22Rv1 (cell line): ENCODE results near the gene JAGN1.
"Not testable (repeated sequence)": the region's sequence is repeated elsewhere in the genome, so short reads cannot be mapped to it uniquely, and the experiment has no call there.

Source experiments
- ZFX ChIP-seq: fragments of 450-650 bp; IDR thresholded peaks from 2 replicates; pipeline ENCODE4 v1.6.1; 2017; ENCODE audit warnings: antibody characterized with exemption, borderline replicate concordance
- TF ChIP-seq, protein P1 (sequence below): fragments of 450-650 bp; IDR thresholded peaks from 2 replicates; pipeline ENCODE4 v1.5.1; 2017; ENCODE audit warnings: mild to moderate bottlenecking

DNA sequence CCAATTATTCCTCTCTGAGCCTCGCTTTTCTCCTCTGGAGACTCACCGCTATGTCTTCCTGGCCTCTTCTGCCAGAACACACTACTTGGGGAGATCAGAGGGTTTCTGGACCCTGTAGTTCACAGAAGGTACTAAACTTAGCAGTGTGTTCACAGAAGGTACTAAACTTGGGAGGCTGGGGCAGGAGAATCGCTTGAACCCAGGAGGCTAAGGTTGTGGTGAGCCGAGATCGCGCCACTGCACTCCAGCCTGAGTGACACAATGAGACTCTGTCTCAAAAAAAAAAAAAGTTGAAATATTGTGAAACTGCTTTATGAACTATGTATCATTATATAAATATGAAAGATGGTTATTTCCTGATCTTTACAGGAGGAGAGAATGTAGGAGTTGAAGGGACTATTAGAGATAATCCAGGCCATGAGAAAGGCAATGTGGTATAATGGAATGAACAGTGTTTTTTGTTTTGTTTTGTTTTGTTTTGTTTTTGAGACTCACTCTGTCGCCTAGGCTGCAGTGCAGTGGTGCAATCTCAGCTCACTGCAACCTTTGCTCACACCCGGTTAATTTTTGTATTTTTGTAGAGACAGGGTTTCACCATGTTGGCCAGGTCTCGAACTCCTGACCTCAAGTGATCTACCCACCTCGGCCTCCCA, 6.5 kb downstream of the JAGN1 start:
- TF ChIP-seq, protein P1, sequence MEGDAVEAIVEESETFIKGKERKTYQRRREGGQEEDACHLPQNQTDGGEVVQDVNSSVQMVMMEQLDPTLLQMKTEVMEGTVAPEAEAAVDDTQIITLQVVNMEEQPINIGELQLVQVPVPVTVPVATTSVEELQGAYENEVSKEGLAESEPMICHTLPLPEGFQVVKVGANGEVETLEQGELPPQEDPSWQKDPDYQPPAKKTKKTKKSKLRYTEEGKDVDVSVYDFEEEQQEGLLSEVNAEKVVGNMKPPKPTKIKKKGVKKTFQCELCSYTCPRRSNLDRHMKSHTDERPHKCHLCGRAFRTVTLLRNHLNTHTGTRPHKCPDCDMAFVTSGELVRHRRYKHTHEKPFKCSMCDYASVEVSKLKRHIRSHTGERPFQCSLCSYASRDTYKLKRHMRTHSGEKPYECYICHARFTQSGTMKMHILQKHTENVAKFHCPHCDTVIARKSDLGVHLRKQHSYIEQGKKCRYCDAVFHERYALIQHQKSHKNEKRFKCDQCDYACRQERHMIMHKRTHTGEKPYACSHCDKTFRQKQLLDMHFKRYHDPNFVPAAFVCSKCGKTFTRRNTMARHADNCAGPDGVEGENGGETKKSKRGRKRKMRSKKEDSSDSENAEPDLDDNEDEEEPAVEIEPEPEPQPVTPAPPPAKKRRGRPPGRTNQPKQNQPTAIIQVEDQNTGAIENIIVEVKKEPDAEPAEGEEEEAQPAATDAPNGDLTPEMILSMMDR: not testable (repeated sequence)
- not testable (repeated sequence) for TF ChIP-seq ZFX
